Neural progenitor cell (in vitro differentiated cells): Measurements from ENCODE around the gene NRP1. TPM values are rescaled to one million over a fixed set of nuclear protein-coding genes. Genes with fewer than 3 reads are reported as not detected.
A peak's percentile ranks its signal among the peaks of the same experiment; 100 is the strongest.

Experiments
- DNase-seq: peaks from one replicate; pipeline ENCODE4 v3.0.0-alpha.2; 2016; ENCODE audit warnings: low spot score
- H2AFZ ChIP-seq: fragments of 200-600 bp; sonication (generic); replicated peaks from 2 replicates; pipeline ENCODE4 v1.6.1; 2016; ENCODE audit warnings: antibody characterized with exemption
- H3F3A ChIP-seq: fragments of 200-600 bp; sonication (generic); 2 replicates; pipeline ENCODE4 v1.6.1; 2016; ENCODE audit warnings: antibody characterized with exemption, low read depth
- H3K27ac ChIP-seq: fragments of 200-600 bp; sonication (generic); 2 replicates; pipeline ENCODE4 v1.5.1; 2016; ENCODE audit warnings: mild to moderate bottlenecking
- H3K27me3 ChIP-seq: fragments of 200-600 bp; sonication (generic); 2 replicates; pipeline ENCODE4 v1.6.1; 2016; ENCODE audit warnings: mild to moderate bottlenecking, moderate library complexity
- H3K36me3 ChIP-seq: fragments of 200-600 bp; sonication (generic); 2 replicates; pipeline ENCODE4 v1.5.1; 2016
- H3K4me1 ChIP-seq: fragments of 200-600 bp; sonication (generic); 2 replicates; pipeline ENCODE4 v1.6.1; 2016; ENCODE audit warnings: mixed run types
- H3K4me2 ChIP-seq: fragments of 200-600 bp; sonication (generic); 2 replicates; pipeline ENCODE4 v1.6.1; 2016
- H3K4me3 ChIP-seq: fragments of 200-600 bp; sonication (generic); 2 replicates; pipeline ENCODE4 v1.5.1; 2016
- H3K79me2 ChIP-seq: fragments of 200-600 bp; sonication (generic); 2 replicates; pipeline ENCODE4 v1.6.1; 2016; ENCODE audit warnings: low read depth
- H3K9ac ChIP-seq: fragments of 200-600 bp; sonication (generic); 2 replicates; pipeline ENCODE4 v1.6.1; 2016
- H3K9me3 ChIP-seq: fragments of 200-600 bp; sonication (generic); 2 replicates; pipeline ENCODE4 v1.5.1; 2016; ENCODE audit warnings: low read depth
- H4K20me1 ChIP-seq: fragments of 200-600 bp; sonication (generic); 2 replicates; pipeline ENCODE4 v1.6.1; 2016; ENCODE audit warnings: low read depth
- H3K27ac Mint-ChIP-seq: 3 replicates; pipeline ENCODE4 v1.8.0; 2021; ENCODE audit warnings: mixed read lengths
- H3K27me3 Mint-ChIP-seq: 2 replicates; pipeline ENCODE4 v1.8.0; 2022; ENCODE audit warnings: low read depth, mild to moderate bottlenecking, inconsistent platforms, moderate library complexity, mixed read lengths; ENCODE audit not compliant: insufficient read depth
- H3K36me3 Mint-ChIP-seq: 3 replicates; pipeline ENCODE4 v1.8.0; 2021; ENCODE audit warnings: mixed read lengths
- H3K4me1 Mint-ChIP-seq: 3 replicates; pipeline ENCODE4 v1.8.0; 2021; ENCODE audit warnings: mixed read lengths
- H3K4me3 Mint-ChIP-seq: 3 replicates; pipeline ENCODE4 v1.8.0; 2021; ENCODE audit warnings: mild to moderate bottlenecking, moderate library complexity, mixed read lengths
- H3K9me3 Mint-ChIP-seq: 3 replicates; pipeline ENCODE4 v1.8.0; 2020; ENCODE audit warnings: mixed read lengths
- EZH2 ChIP-seq: fragments of 200-600 bp; sonication (generic); IDR thresholded peaks from 2 replicates; pipeline ENCODE4 v1.6.1; 2017; ENCODE audit warnings: antibody characterized with exemption, mild to moderate bottlenecking, moderate library complexity
- EZH2phosphoT487 ChIP-seq: fragments of 200-600 bp; sonication (generic); IDR thresholded peaks from 2 replicates; pipeline ENCODE4 v1.6.1; 2017; ENCODE audit warnings: antibody characterized with exemption
- total RNA-seq: library from RNA; depleted of rRNA; stranded (reverse); fragments of >200 nt; gene quantifications from 2 replicates; pipeline ENCODE4 v1.2.3, GENCODE V29; 2015; ENCODE audit warnings: low replicate concordance
- TF ChIP-seq, protein P1 (sequence below): fragments of 200-600 bp; sonication (generic); IDR thresholded peaks from 2 replicates; pipeline ENCODE4 v1.5.1; 2017; ENCODE audit warnings: antibody characterized with exemption, mild to moderate bottlenecking

The NRP1 gene
- total RNA-seq, 1 donor from 2014 or later, result 1.9 TPM

DNA sequence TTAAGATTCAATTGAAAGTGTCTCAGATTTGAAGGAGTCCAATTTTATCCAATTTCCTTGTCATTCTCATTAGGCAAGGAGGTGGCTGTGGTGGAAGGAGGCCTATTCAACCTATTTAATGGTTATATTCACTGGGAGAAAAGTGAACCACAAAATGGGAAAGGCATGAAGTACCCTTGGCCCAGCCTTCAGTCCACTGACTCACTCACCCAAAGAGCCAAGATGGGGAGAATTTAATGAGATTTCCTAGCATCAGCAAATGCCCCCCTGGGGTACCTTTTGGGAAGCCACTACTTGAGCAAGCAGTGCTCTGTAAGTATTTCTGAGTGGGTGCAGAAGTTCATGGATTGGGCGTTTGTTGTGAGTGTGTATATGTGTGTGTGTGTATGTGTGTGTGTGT lies 144.1 kb downstream of the NRP1 start:
- H3K36me3 Mint-ChIP-seq, result peaks cover 11% of the 10 kb centered on the region
- no peak for DNase-seq
- peaks cover 15% of the 10 kb centered on the region for H3F3A ChIP-seq
- no peaks in the 10 kb centered on the region for H3K9me3 ChIP-seq
- H3K27me3 Mint-ChIP-seq, result peaks cover 3% of the 10 kb centered on the region
- no peaks in the 10 kb centered on the region for H4K20me1 ChIP-seq
- no peak overlapping the region for H2AFZ ChIP-seq
- H3K9ac ChIP-seq, result no peak overlapping the region
- H3K27ac ChIP-seq, result no peak overlapping the region
- no peak overlapping the region for H3K4me3 Mint-ChIP-seq
- no peak overlapping the region for H3K4me3 ChIP-seq
- no peak overlapping the region for H3K27ac Mint-ChIP-seq
- H3K36me3 ChIP-seq, result no peaks in the 10 kb centered on the region
- peaks cover 19% of the 10 kb centered on the region for H3K4me1 Mint-ChIP-seq
- no peaks in the 10 kb centered on the region for H3K9me3 Mint-ChIP-seq
- H3K79me2 ChIP-seq, result no peaks in the 10 kb centered on the region
- peak overlapping the region; percentile 58 for H3K4me2 ChIP-seq
- H3K27me3 ChIP-seq, result no peaks in the 10 kb centered on the region
- TF ChIP-seq, protein P1, sequence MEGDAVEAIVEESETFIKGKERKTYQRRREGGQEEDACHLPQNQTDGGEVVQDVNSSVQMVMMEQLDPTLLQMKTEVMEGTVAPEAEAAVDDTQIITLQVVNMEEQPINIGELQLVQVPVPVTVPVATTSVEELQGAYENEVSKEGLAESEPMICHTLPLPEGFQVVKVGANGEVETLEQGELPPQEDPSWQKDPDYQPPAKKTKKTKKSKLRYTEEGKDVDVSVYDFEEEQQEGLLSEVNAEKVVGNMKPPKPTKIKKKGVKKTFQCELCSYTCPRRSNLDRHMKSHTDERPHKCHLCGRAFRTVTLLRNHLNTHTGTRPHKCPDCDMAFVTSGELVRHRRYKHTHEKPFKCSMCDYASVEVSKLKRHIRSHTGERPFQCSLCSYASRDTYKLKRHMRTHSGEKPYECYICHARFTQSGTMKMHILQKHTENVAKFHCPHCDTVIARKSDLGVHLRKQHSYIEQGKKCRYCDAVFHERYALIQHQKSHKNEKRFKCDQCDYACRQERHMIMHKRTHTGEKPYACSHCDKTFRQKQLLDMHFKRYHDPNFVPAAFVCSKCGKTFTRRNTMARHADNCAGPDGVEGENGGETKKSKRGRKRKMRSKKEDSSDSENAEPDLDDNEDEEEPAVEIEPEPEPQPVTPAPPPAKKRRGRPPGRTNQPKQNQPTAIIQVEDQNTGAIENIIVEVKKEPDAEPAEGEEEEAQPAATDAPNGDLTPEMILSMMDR, result no peak
- no peak for TF ChIP-seq EZH2phosphoT487
- no peak for TF ChIP-seq EZH2
- peaks cover 30% of the 10 kb centered on the region for H3K4me1 ChIP-seq

- no peak overlapping the region for H2AFZ ChIP-seq
- H3K4me2 ChIP-seq, result peak overlapping the region; percentile 58
- H3K36me3 Mint-ChIP-seq, result peaks cover 10% of the 10 kb centered on the region
- no peaks in the 10 kb centered on the region for H3K9me3 Mint-ChIP-seq
- H3K79me2 ChIP-seq, result no peaks in the 10 kb centered on the region
- peaks cover 15% of the 10 kb centered on the region for H3F3A ChIP-seq
- peak; percentile 49 for DNase-seq
- no peaks in the 10 kb centered on the region for H4K20me1 ChIP-seq
- no peaks in the 10 kb centered on the region for H3K9me3 ChIP-seq
- H3K4me1 ChIP-seq, result peaks cover 30% of the 10 kb centered on the region
- no peaks in the 10 kb centered on the region for H3K36me3 ChIP-seq
- TF ChIP-seq EZH2 (no peak), EZH2phosphoT487 (no peak)
- TF ChIP-seq, protein P1, result no peak
- peaks cover 19% of the 10 kb centered on the region for H3K4me1 Mint-ChIP-seq
- H3K4me3 Mint-ChIP-seq, result no peak overlapping the region
- no peak overlapping the region for H3K27ac ChIP-seq
- no peak overlapping the region for H3K27ac Mint-ChIP-seq
- H3K9ac ChIP-seq, result no peak overlapping the region
- peak overlapping the region; percentile 0 for H3K4me3 ChIP-seq
- H3K27me3 Mint-ChIP-seq, result peaks cover 5% of the 10 kb centered on the region
- no peaks in the 10 kb centered on the region for H3K27me3 ChIP-seq
These were observed 144.7 kb downstream of the NRP1 start for GRCh38 chr10:33189808-33190207.

DNA sequence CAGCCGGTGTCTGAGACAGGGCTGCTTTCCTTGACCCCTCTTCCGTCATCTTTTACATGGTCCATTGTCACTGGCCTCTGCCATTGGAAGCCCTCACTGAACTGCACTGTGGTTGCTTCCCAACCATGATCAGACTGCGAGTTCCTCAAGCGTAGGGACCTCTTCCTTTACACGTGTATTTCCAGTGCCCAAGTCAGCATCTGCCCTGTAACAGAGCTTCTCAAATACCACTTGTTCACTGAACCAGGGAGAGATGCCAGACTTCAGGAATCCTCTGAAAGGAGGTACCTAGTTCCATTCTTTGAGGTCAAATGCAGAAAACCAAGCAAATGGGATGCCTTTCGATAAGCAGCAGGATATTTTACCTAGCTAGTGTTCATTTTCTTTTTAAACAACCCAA lies 145.1 kb downstream of the NRP1 start:
- Mint-ChIP-seq H3K4me1 (peaks cover 19% of the 10 kb centered on the region), H3K9me3 (no peaks in the 10 kb centered on the region), H3K36me3 (peaks cover 10% of the 10 kb centered on the region), H3K4me3 (no peak overlapping the region), H3K27ac (no peak overlapping the region), H3K27me3 (peaks cover 5% of the 10 kb centered on the region)
- no peak overlapping the region for H3K27ac ChIP-seq
- peak overlapping the region; percentile 58 for H3K4me2 ChIP-seq
- no peaks in the 10 kb centered on the region for H3K27me3 ChIP-seq
- no peaks in the 10 kb centered on the region for H3K79me2 ChIP-seq
- no peak for TF ChIP-seq EZH2
- TF ChIP-seq, protein P1, result no peak
- no peak for TF ChIP-seq EZH2phosphoT487
- H3K36me3 ChIP-seq, result no peaks in the 10 kb centered on the region
- H3K4me1 ChIP-seq, result peaks cover 30% of the 10 kb centered on the region
- no peak overlapping the region for H3K9ac ChIP-seq
- peak; percentile 25 for DNase-seq
- H4K20me1 ChIP-seq, result no peaks in the 10 kb centered on the region
- H3K4me3 ChIP-seq, result no peak overlapping the region
- no peak overlapping the region for H2AFZ ChIP-seq
- peaks cover 15% of the 10 kb centered on the region for H3F3A ChIP-seq
- H3K9me3 ChIP-seq, result no peaks in the 10 kb centered on the region
